DMS53 treated with DMSO at 0.1 percent for 48 hours (cell line): ENCODE results near the gene VDAC1.
A peak's percentile ranks its signal among the peaks of the same experiment; 100 is the strongest.
"Not testable (repeated sequence)": the region's sequence is repeated elsewhere in the genome, so short reads cannot be mapped to it uniquely, and the experiment has no call there.

Source experiments
- DNase-seq: peaks from one replicate; lab custom pipeline; 2025; ENCODE audit not compliant: unreplicated experiment; lab: John Stamatoyannopoulos, UW

The VDAC1 gene

GRCh38 chr5:134004626-134005416, at the start of gene VDAC1:
Gene VDAC1 (minus strand): TSS chr5:134004975. CDS start chr5:133993012, 11,963 bp downstream.
- peak; percentile 84 for DNase-seq

- no peak for DNase-seq
These were observed 49.1 kb upstream of the VDAC1 start for GRCh38 chr5:134053840-134054338.

- DNase-seq = no peak
These were observed 48.6 kb upstream of the VDAC1 start for GRCh38 chr5:134053314-134053839.

GRCh38 chr5:134051305-134051704, 46.5 kb upstream of the VDAC1 start:
- DNase-seq = no peak

- DNase-seq = no peak
These were observed 44.1 kb upstream of the VDAC1 start for GRCh38 chr5:134048864-134049263.

- DNase-seq = no peak
These were observed 42.9 kb upstream of the VDAC1 start for GRCh38 chr5:134047687-134048056.

GRCh38 chr5:134046801-134047686, 42.3 kb upstream of the VDAC1 start:
- no peak for DNase-seq

- DNase-seq = no peak
These were observed 41.6 kb upstream of the VDAC1 start for GRCh38 chr5:134046330-134046729.

- no peak for DNase-seq
These were observed 39.3 kb upstream of the VDAC1 start for GRCh38 chr5:134043793-134044792.

- DNase-seq = no peak
These were observed 37.0 kb upstream of the VDAC1 start for GRCh38 chr5:134041570-134042411.

- DNase-seq = no peak
These were observed 33.4 kb upstream of the VDAC1 start for GRCh38 chr5:134038138-134038537.

GRCh38 chr5:134037160-134037559, 32.4 kb upstream of the VDAC1 start:
- no peak for DNase-seq

- DNase-seq = no peak
These were observed 29.6 kb upstream of the VDAC1 start for GRCh38 chr5:134034326-134034725.

GRCh38 chr5:134030303-134030964, 25.7 kb upstream of the VDAC1 start:
- DNase-seq = not testable (repeated sequence)

GRCh38 chr5:134029156-134029555, 24.4 kb upstream of the VDAC1 start:
- DNase-seq = no peak

GRCh38 chr5:134028496-134028895, 23.7 kb upstream of the VDAC1 start:
- DNase-seq = no peak

- DNase-seq = no peak
These were observed 22.5 kb upstream of the VDAC1 start for GRCh38 chr5:134027288-134027615.

- peak; percentile 33 for DNase-seq
These were observed 21.9 kb upstream of the VDAC1 start for GRCh38 chr5:134026521-134027287.
